Mesenchymal stem cell (in vitro differentiated cells and primary cell): ENCODE data around the gene LRP1.
A peak's percentile ranks its signal among the peaks of the same experiment; 100 is the strongest.

ENCODE experiments used
- DNase-seq: peaks from one replicate; pipeline ENCODE4 v3.0.0-alpha.2; 2013
- H2AFZ ChIP-seq: one replicate; pipeline ENCODE4 v1.6.1; 2013; ENCODE audit warnings: low read depth, mild to moderate bottlenecking, control low read depth, inconsistent platforms, low read length, moderate library complexity
- H2AK5ac ChIP-seq: 2 replicates; pipeline ENCODE4 v1.6.1; 2013; ENCODE audit warnings: low read length, moderate library complexity, mild to moderate bottlenecking, inconsistent platforms; ENCODE audit not compliant: severe bottlenecking
- H2BK120ac ChIP-seq: one replicate; pipeline ENCODE4 v1.6.1; 2013; ENCODE audit warnings: low read depth, mild to moderate bottlenecking, inconsistent platforms, low read length, moderate library complexity
- H2BK12ac ChIP-seq, 2 experiments: one replicate each; pipeline ENCODE4 v1.6.1; 2013; ENCODE audit warnings: inconsistent platforms in 2 of 2, low read length in 2 of 2, mild to moderate bottlenecking in 2 of 2, moderate library complexity in 2 of 2, control low read depth in 1 of 2
- H2BK15ac ChIP-seq: one replicate; pipeline ENCODE4 v1.6.1; 2013; ENCODE audit warnings: mild to moderate bottlenecking, low read depth, inconsistent platforms; ENCODE audit not compliant: poor library complexity, severe bottlenecking
- H2BK5ac ChIP-seq: 2 replicates; pipeline ENCODE4 v1.6.1; 2013; ENCODE audit warnings: low read depth, mild to moderate bottlenecking, low read length, control low read depth, inconsistent platforms; ENCODE audit not compliant: poor library complexity, severe bottlenecking
- H3K14ac ChIP-seq, 2 experiments: one replicate each; pipeline ENCODE4 v1.6.1; 2013; ENCODE audit warnings: inconsistent platforms in 2 of 2, low read length in 2 of 2, control low read depth in 1 of 2, mild to moderate bottlenecking in 1 of 2, moderate library complexity in 1 of 2
- H3K18ac ChIP-seq, 2 experiments: one replicate each; pipeline ENCODE4 v1.6.1; 2013; ENCODE audit warnings: inconsistent platforms in 2 of 2, low read length in 2 of 2, control low read depth in 1 of 2, low read depth in 1 of 2, mild to moderate bottlenecking in 1 of 2
- H3K23ac ChIP-seq, 2 experiments: one replicate each; pipeline ENCODE4 v1.6.1; 2013; ENCODE audit warnings: inconsistent platforms in 2 of 2, low read length in 2 of 2, mild to moderate bottlenecking in 2 of 2, moderate library complexity in 2 of 2, control low read depth in 1 of 2
- H3K27ac ChIP-seq: 2 replicates; pipeline ENCODE4 v1.5.1; 2013; ENCODE audit warnings: mild to moderate bottlenecking, moderate library complexity, low read length, control low read depth, inconsistent platforms; ENCODE audit not compliant: poor library complexity, severe bottlenecking
- H3K27me3 ChIP-seq, 2 experiments: 2 replicates each; pipeline versions ENCODE4 v1.6.1 to v1.7.0; 2013; ENCODE audit warnings: low read length in 2 of 2, mild to moderate bottlenecking in 2 of 2, moderate library complexity in 2 of 2, control low read depth in 1 of 2, inconsistent platforms in 1 of 2; ENCODE audit not compliant: control insufficient read depth in 1 of 2, insufficient read depth in 1 of 2
- H3K36me3 ChIP-seq, 2 experiments: 2 replicates each; pipeline versions ENCODE4 v1.6.1 to v1.7.0; 2013; ENCODE audit warnings: low read length in 2 of 2, control low read depth in 1 of 2, inconsistent platforms in 1 of 2, low read depth in 1 of 2, mild to moderate bottlenecking in 1 of 2; ENCODE audit not compliant: insufficient read depth in 2 of 2, control insufficient read depth in 1 of 2
- H3K4ac ChIP-seq, 2 experiments: one replicate each; pipeline ENCODE4 v1.6.1; 2013; ENCODE audit warnings: inconsistent platforms in 2 of 2, low read length in 2 of 2, mild to moderate bottlenecking in 2 of 2, moderate library complexity in 2 of 2, control low read depth in 1 of 2, low read depth in 1 of 2
- H3K4me1 ChIP-seq: 2 replicates; pipeline ENCODE4 v1.6.1; 2013; ENCODE audit warnings: low read depth, low read length, control low read depth; ENCODE audit not compliant: control insufficient read depth, insufficient read depth
- H3K4me2 ChIP-seq: 2 replicates; pipeline ENCODE4 v1.6.1; 2013; ENCODE audit warnings: low read length, mild to moderate bottlenecking, inconsistent platforms; ENCODE audit not compliant: poor library complexity, severe bottlenecking
- H3K4me3 ChIP-seq, 2 experiments: 2 replicates each; pipeline versions ENCODE4 v1.5.1 to v1.7.0; 2013; ENCODE audit warnings: low read length in 2 of 2, mild to moderate bottlenecking in 2 of 2, control low read depth in 1 of 2, low read depth in 1 of 2; ENCODE audit not compliant: insufficient read depth in 1 of 2
- H3K79me1 ChIP-seq: replicated peaks from 2 replicates; pipeline ENCODE4 v1.6.1; 2013; ENCODE audit warnings: mild to moderate bottlenecking, control low read depth, low read length, inconsistent platforms; ENCODE audit not compliant: poor library complexity, severe bottlenecking
- H3K9ac ChIP-seq: 2 replicates; pipeline ENCODE4 v1.7.0; 2013; ENCODE audit warnings: mild to moderate bottlenecking, low read length, moderate library complexity
- H3K9me3 ChIP-seq: 2 replicates; pipeline ENCODE4 v1.7.0; 2013; ENCODE audit warnings: mild to moderate bottlenecking, low read length; ENCODE audit not compliant: control insufficient read depth
- H4K8ac ChIP-seq: one replicate; pipeline ENCODE4 v1.6.1; 2013; ENCODE audit warnings: inconsistent platforms, mild to moderate bottlenecking, low read length, moderate library complexity
- H4K91ac ChIP-seq: one replicate; pipeline ENCODE4 v1.6.1; 2013; ENCODE audit warnings: mild to moderate bottlenecking, low read length, inconsistent platforms
- WGBS: methylation state at CpG from one replicate; pipeline ENCODE4 v1.1.7; 2013; ENCODE audit warnings: mixed read lengths; 5-methylcytosine and 5-hydroxymethylcytosine counted together

Gene LRP1

DNA sequence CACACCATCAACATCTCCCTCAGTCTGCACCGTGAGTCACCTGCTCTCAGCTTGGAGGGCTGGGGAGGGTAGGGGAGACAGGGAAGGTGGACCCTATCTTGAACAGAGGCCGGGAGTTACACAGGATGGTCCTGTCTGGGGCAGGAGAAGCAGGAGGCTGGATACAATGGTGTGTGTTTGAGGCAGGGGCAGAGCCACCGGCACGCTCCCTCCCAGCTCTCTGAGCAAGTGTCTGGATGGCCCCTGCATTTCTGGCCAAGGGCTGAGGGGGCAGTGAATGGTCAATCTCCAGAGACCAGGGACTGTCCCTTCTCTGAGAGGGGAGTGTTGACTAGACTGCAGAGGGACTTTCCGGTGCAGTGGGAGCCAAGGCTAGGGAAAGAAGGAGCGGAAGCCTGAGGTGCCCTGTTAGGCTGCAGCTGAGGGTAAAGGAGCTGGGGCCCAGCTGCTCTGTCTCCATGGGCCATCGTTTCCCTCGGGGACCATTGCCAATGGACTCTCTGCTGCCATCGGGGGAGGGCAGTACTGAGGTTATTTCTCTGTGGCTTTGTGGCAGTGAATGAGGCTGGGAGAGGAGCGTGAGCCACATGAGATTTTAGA, 17.3 kb downstream of the LRP1 start:
- Histone ChIP-seq H3K27ac (no peak overlapping the region), H2BK120ac (no peak overlapping the region), H3K23ac (no peak overlapping the region), H3K14ac (no peak overlapping the region), H3K9ac (peak overlapping the region; percentile 83), H4K91ac (no peak overlapping the region), H3K4me2 (no peak overlapping the region), H3K27me3 (no peaks in the 10 kb centered on the region), H3K4me1 (peaks cover 38% of the 10 kb centered on the region), H2BK12ac (no peak overlapping the region), H3K4me3 (no peak overlapping the region), H3K79me1 (peaks cover 53% of the 10 kb centered on the region), H2AFZ (no peak overlapping the region), H4K8ac (no peak overlapping the region), H3K18ac (no peak overlapping the region), H3K36me3 (peaks cover 73 to 89% of the 10 kb centered on the region in 2 experiments), H3K4ac (no peak overlapping the region), H3K9me3 (no peaks in the 10 kb centered on the region), H2AK5ac (no peak overlapping the region), H2BK15ac (no peak overlapping the region), H2BK5ac (no peak overlapping the region)
- 94% methylated on average over 7 of the region's 10 CpGs for WGBS
- DNase-seq: no peak

DNA sequence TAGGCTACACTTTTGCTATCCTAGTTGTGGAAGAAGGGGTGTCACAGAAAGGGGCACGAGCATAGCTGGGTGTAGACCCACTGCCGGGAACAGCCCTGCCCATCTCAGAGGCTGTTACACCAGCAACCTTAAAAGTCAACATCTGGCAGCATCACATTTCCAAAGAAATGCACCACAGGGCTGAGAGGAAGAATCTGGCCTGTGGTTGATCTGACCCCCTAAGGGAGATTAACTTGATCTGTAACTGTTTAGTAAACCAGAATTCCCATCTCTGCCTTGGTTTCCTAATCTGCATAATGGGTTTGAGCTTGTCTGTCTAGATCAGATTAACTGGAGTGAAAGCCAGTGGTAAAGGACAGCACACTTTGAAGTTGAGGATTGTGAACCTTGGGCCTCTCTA, 17.8 kb downstream of the LRP1 start:
- H3K9ac ChIP-seq: peak overlapping the region; percentile 83
- no peak overlapping the region for H3K27ac ChIP-seq
- no peak overlapping the region for H4K8ac ChIP-seq
- H2BK12ac ChIP-seq: no peak overlapping the region
- H3K14ac ChIP-seq: no peak overlapping the region
- H3K18ac ChIP-seq: no peak overlapping the region
- no peak overlapping the region for H2AFZ ChIP-seq
- H3K4me2 ChIP-seq: no peak overlapping the region
- H2AK5ac ChIP-seq: no peak overlapping the region
- H3K4me1 ChIP-seq: peaks cover 41% of the 10 kb centered on the region
- H3K4me3 ChIP-seq: no peak overlapping the region
- no peak overlapping the region for H2BK120ac ChIP-seq
- peaks cover 53% of the 10 kb centered on the region for H3K79me1 ChIP-seq
- H3K36me3 ChIP-seq: peaks cover 72 to 90% of the 10 kb centered on the region in 2 experiments
- no peaks in the 10 kb centered on the region for H3K27me3 ChIP-seq
- no peak for DNase-seq
- H4K91ac ChIP-seq: no peak overlapping the region
- H2BK5ac ChIP-seq: no peak overlapping the region
- WGBS: 100% methylated on average over 2 of the region's 2 CpGs
- H3K4ac ChIP-seq: no peak overlapping the region
- no peak overlapping the region for H2BK15ac ChIP-seq
- no peak overlapping the region for H3K23ac ChIP-seq
- H3K9me3 ChIP-seq: no peaks in the 10 kb centered on the region

DNA sequence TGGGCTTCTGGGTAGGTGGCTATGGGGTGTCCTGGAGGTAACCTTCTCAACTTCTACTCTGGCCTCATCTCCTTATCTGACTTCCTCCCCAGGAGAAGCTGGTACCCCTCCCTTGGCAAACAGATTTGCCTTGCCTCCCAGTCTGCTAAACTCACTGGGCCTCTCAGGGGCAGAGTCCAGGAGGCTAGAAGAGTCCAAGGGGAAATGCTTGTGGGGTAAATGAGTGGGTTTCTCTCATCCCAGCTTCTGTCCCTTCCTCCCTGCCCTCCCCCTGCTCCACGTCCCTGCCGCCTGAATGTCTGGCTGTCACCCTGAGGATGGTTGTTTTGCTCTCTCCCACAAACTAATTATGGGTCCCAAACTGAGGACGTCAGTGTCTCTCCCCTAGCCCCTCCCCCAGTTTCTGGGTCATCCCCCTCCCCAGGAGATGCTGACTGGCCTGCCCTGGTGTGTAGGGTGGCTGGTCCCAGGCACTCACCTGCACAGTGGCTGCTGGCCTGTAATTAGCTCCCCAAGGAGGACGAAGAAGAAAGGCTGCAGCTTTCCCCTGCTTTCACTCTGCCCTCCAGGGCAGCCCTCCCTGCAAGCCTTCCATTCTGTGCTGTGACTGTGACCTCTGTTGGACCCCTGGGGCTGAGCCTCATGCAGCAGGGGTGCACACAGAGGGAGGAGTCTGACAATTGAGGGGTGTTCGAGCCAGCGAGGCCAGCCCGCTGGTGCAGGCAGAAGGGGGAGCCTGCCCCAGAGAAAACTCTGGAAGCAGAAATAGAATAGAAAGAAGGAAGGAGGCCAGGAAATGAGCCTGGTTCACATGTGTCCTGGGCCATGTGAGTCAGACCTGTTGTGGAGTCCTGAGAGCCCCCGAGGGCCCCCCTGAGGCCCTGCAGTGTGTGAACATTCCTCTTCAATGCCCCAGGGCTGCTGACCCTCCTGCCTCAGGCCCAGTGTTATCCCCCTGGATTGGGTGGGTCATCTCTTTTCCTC, 19.0 kb downstream of the LRP1 start, which contains the start of gene LRP1-AS:
TSS of gene LRP1-AS (minus strand) at position 659 of the 984 bp plus-strand sequence.
- H2BK120ac ChIP-seq: peak within 1 kb of the TSS; percentile 62
- peak within 1 kb of the TSS in 1 of 2 experiments; percentile 30 for H3K4me3 ChIP-seq
- H3K9ac ChIP-seq: peak within 1 kb of the TSS; percentile 83
- no peaks in the 10 kb centered on the region for H3K9me3 ChIP-seq
- peaks cover 65 to 83% of the 10 kb centered on the region in 2 experiments for H3K36me3 ChIP-seq
- H2AFZ ChIP-seq: no peak within 1 kb of the TSS
- H2BK15ac ChIP-seq: peak within 1 kb of the TSS; percentile 74
- H2AK5ac ChIP-seq: peak within 1 kb of the TSS; percentile 46
- H3K27me3 ChIP-seq: no peaks in the 10 kb centered on the region
- H3K4me1 ChIP-seq: peaks cover 53% of the 10 kb centered on the region
- H4K91ac ChIP-seq: peak within 1 kb of the TSS; percentile 74
- H3K4ac ChIP-seq: peak within 1 kb of the TSS; percentile 39 to 71
- H3K27ac ChIP-seq: peak within 1 kb of the TSS; percentile 39
- peak within 1 kb of the TSS; percentile 31 to 73 for H2BK12ac ChIP-seq
- DNase-seq: peak; percentile 68
- peak within 1 kb of the TSS; percentile 49 to 79 for H3K18ac ChIP-seq
- 48% methylated on average over 8 of the region's 8 CpGs for WGBS
- H3K14ac ChIP-seq: peak within 1 kb of the TSS in 1 of 2 experiments; percentile 78
- H3K23ac ChIP-seq: no peak within 1 kb of the TSS
- H2BK5ac ChIP-seq: no peak within 1 kb of the TSS
- no peak within 1 kb of the TSS for H3K4me2 ChIP-seq
- peak within 1 kb of the TSS; percentile 16 for H4K8ac ChIP-seq
- peaks cover 43% of the 10 kb centered on the region for H3K79me1 ChIP-seq
